ENCODE data around the gene MRPL23. TPM values are rescaled to one million over a fixed set of nuclear protein-coding genes. Genes with fewer than 3 reads are reported as not detected.

The MRPL23 gene
- total RNA-seq, 1 experiment from 2014 or later: 123 TPM

- no peak for DNase-seq (ENCODE audit: low read depth)
Measured at GRCh38 chr11:1953489-1954266, 6.5 kb downstream of the MRPL23 start.

GRCh38 chr11:1958367-1958766, 11.2 kb downstream of the MRPL23 start:
- no peak for DNase-seq (ENCODE audit: low read depth)

GRCh38 chr11:1959786-1960185, 12.7 kb downstream of the MRPL23 start:
- DNase-seq (ENCODE audit: low read depth): no peak

- DNase-seq (ENCODE audit: low read depth): no peak
Measured at GRCh38 chr11:1963864-1964263, 16.7 kb downstream of the MRPL23 start.

GRCh38 chr11:1964348-1964747, 17.2 kb downstream of the MRPL23 start:
- DNase-seq (ENCODE audit: low read depth): no peak

GRCh38 chr11:1964955-1965354, 17.8 kb downstream of the MRPL23 start:
- no peak for DNase-seq (ENCODE audit: low read depth)

- DNase-seq (ENCODE audit: low read depth): no peak
Measured at GRCh38 chr11:1966531-1966930, 19.4 kb downstream of the MRPL23 start.

GRCh38 chr11:1967641-1968225, 20.6 kb downstream of the MRPL23 start:
- DNase-seq (ENCODE audit: low read depth): no peak

GRCh38 chr11:1968454-1969002, 21.4 kb downstream of the MRPL23 start:
- DNase-seq (ENCODE audit: low read depth): no peak

GRCh38 chr11:1969035-1969434, 21.9 kb downstream of the MRPL23 start:
- no peak for DNase-seq (ENCODE audit: low read depth)

- DNase-seq (ENCODE audit: low read depth): no peak
Measured at GRCh38 chr11:1969776-1970175, 22.6 kb downstream of the MRPL23 start.

GRCh38 chr11:1970956-1971355, 23.8 kb downstream of the MRPL23 start:
- DNase-seq (ENCODE audit: low read depth): no peak

GRCh38 chr11:1975185-1975584, 28.1 kb downstream of the MRPL23 start:
- DNase-seq (ENCODE audit: low read depth): no peak

- DNase-seq (ENCODE audit: low read depth): no peak
Measured at GRCh38 chr11:1978720-1979473, 31.8 kb downstream of the MRPL23 start.

- DNase-seq (ENCODE audit: low read depth): no peak
Measured at GRCh38 chr11:1979607-1980006, 32.5 kb downstream of the MRPL23 start.

- DNase-seq (ENCODE audit: low read depth): no peak
Measured at GRCh38 chr11:1982873-1983600, 35.9 kb downstream of the MRPL23 start.

GRCh38 chr11:1983601-1983961, 36.4 kb downstream of the MRPL23 start:
- DNase-seq (ENCODE audit: low read depth): no peak

- no peak for DNase-seq (ENCODE audit: low read depth)
Measured at GRCh38 chr11:1987024-1987423, 39.9 kb downstream of the MRPL23 start.

GRCh38 chr11:1988174-1988573, 41.0 kb downstream of the MRPL23 start:
- no peak for DNase-seq (ENCODE audit: low read depth)

GRCh38 chr11:1988667-1989317, 41.7 kb downstream of the MRPL23 start:
- DNase-seq (ENCODE audit: low read depth): no peak

- DNase-seq (ENCODE audit: low read depth): no peak
Measured at GRCh38 chr11:1989953-1990352, 42.8 kb downstream of the MRPL23 start.

Measured in RPMI7951 (cell line).